NT2/D1 (cell line): ENCODE data around the gene DEDD.
A peak's percentile ranks its signal among the peaks of the same experiment; 100 is the strongest.

Experiments used
- DNase-seq: peaks from one replicate; pipeline ENCODE4 v3.0.0-alpha.2; 2011; ENCODE audit warnings: low read depth, low spot score
- H3K27me3 ChIP-seq: 2 replicates; pipeline ENCODE4 v1.6.0; 2011; ENCODE audit warnings: mild to moderate bottlenecking; ENCODE audit not compliant: insufficient read length, insufficient read depth
- H3K36me3 ChIP-seq: 2 replicates; pipeline ENCODE4 v1.6.1; 2011; ENCODE audit warnings: mild to moderate bottlenecking, low read length, mixed read lengths; ENCODE audit not compliant: insufficient read depth, insufficient read length
- H3K4me1 ChIP-seq: 2 replicates; pipeline ENCODE4 v1.5.1; 2011; ENCODE audit not compliant: insufficient read depth, insufficient read length
- H3K4me3 ChIP-seq: 2 replicates; pipeline ENCODE4 v1.5.1; 2011; ENCODE audit warnings: low read depth; ENCODE audit not compliant: insufficient read length
- H3K9ac ChIP-seq: 2 replicates; pipeline ENCODE4 v1.6.0; 2011; ENCODE audit warnings: low read depth; ENCODE audit not compliant: insufficient read length
- H3K9me3 ChIP-seq: 2 replicates; pipeline ENCODE4 v1.5.1; 2011; ENCODE audit warnings: mild to moderate bottlenecking, low read length; ENCODE audit not compliant: insufficient read depth
- SUZ12 ChIP-seq: IDR thresholded peaks from 2 replicates; pipeline ENCODE4 v1.6.1; 2011; ENCODE audit not compliant: insufficient read length, insufficient read depth; ENCODE audit errors: extremely low read depth
- YY1 ChIP-seq: IDR thresholded peaks from 2 replicates; pipeline ENCODE4 v1.6.1; 2011; ENCODE audit not compliant: insufficient read length, insufficient read depth
- ZNF274 ChIP-seq: IDR thresholded peaks from 2 replicates; pipeline ENCODE4 v1.6.1; 2011; ENCODE audit warnings: mild to moderate bottlenecking, low read depth, low read length

Gene DEDD

DNA sequence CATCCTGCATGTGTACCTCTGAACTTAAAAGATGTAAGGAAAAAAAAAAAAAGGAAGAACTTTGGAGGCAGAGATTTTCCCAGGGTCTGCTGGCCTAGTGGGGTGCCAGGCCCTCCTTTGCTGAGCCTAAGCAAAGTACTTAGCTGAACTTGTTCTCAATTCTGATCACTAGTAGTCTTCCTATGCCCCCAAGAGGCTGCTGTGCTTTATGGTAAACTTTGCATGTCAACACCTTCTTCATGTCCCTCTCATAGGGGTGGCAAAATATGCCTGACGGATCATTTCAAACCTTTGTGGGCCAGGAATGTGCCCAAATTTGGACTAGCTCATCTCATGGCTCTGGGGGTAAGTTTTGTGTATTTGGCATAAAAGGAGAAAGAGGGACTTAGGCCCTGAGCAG is 25.4 kb upstream of the DEDD start:
- TF ChIP-seq SUZ12 (no peak), ZNF274 (no peak)
- H3K9ac ChIP-seq: no peak overlapping the region
- H3K36me3 ChIP-seq: peaks cover 64% of the 10 kb centered on the region
- H3K4me3 ChIP-seq: no peak overlapping the region
- H3K9me3 ChIP-seq: no peaks in the 10 kb centered on the region
- no peaks in the 10 kb centered on the region for H3K27me3 ChIP-seq
- no peak for DNase-seq
- H3K4me1 ChIP-seq: peaks cover 3% of the 10 kb centered on the region

DNA sequence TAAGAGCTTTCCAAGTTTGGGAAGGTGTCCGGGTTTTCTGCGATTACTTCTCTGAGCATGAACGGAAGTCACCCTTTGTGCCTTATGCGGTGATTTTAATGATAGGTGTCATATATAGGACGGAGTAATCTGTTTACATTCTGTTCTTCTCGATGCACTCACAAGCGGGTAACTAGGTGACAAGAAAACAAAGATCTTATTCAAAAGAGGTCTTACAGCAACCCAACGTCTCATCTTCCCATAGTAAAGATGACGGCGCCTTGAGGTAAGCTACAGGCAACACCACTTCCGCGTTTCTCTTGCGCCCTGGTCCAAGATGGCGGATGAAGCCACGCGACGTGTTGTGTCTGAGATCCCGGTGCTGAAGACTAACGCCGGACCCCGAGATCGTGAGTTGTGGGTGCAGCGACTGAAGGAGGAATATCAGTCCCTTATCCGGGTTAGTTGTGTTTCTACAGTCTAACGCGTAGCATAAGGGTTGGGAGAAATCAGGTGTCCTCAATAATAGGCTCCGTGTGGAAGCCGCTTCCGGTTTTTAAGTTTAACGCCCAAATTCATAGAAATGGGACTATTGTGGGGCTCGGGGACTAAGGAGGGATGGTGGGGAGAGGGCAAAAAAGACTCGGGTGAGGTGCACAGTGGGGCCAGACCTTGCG is 21.3 kb upstream of the DEDD start, which contains the start of gene UFC1:
Gene UFC1, plus strand, starts transcription at position 297 of the 656 bp plus-strand sequence. Its CDS starts 20 bp downstream, at position 317.
- Histone ChIP-seq H3K4me1 (peaks cover 2% of the 10 kb centered on the region), H3K9me3 (no peaks in the 10 kb centered on the region), H3K36me3 (peaks cover 36% of the 10 kb centered on the region), H3K9ac (peak within 1 kb of the TSS; percentile 92), H3K27me3 (no peaks in the 10 kb centered on the region), H3K4me3 (peak within 1 kb of the TSS; percentile 75)
- peak; percentile 85 for DNase-seq
- TF ChIP-seq SUZ12 (no peak), YY1 (peak; percentile 100), ZNF274 (no peak)

- Histone ChIP-seq H3K27me3 (no peaks in the 10 kb centered on the region), H3K4me3 (peak overlapping the region; percentile 75), H3K36me3 (peaks cover 30% of the 10 kb centered on the region), H3K9me3 (no peaks in the 10 kb centered on the region), H3K4me1 (peaks cover 2% of the 10 kb centered on the region), H3K9ac (no peak overlapping the region)
- TF ChIP-seq ZNF274 (no peak), YY1 (no peak), SUZ12 (no peak)
- no peak for DNase-seq
Measured at GRCh38 chr1:161153176-161153575, 20.7 kb upstream of the DEDD start.

GRCh38 chr1:161145832-161146231 is 13.4 kb upstream of the DEDD start:
- Histone ChIP-seq H3K9me3 (no peaks in the 10 kb centered on the region), H3K27me3 (no peaks in the 10 kb centered on the region), H3K36me3 (peaks cover 11% of the 10 kb centered on the region), H3K4me1 (peaks cover 4% of the 10 kb centered on the region), H3K9ac (no peak overlapping the region), H3K4me3 (no peak overlapping the region)
- TF ChIP-seq ZNF274 (no peak), SUZ12 (no peak), YY1 (no peak)
- no peak for DNase-seq

DNA sequence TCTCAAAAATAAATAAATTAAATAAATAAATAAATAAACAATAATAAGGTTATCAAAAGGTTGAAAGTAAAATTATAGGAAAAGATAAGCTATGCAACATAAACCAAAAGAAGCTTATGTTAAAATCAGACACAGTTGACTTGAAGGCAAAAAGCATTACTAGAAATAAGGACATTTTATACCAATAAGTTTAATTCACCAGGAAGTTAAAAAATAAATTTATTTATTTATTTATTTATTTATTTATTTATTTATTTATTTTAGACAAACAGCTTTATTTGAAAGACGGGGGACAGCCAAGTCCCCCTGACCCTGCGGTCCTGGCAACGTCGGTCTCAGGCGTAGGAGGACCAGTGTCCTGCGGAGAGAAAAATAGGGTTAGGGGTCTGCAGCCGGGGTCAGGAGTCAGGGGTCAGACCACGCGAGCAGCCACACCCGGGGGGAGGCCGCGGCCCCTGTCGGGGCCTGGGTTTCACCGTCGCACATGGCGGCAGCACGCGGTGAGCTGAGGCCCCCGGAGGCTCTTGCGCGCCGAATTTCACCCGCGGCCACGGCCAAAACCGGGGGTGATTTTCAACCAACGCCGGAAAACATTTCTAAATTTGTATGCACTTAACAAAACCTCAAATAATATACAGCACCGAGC is 8.4 kb upstream of the DEDD start:
- Histone ChIP-seq H3K4me1 (peaks cover 2% of the 10 kb centered on the region), H3K9ac (no peak overlapping the region), H3K9me3 (no peaks in the 10 kb centered on the region), H3K36me3 (peaks cover 46% of the 10 kb centered on the region), H3K4me3 (no peak overlapping the region), H3K27me3 (no peaks in the 10 kb centered on the region)
- DNase-seq: no peak
- no peak for TF ChIP-seq YY1
- TF ChIP-seq ZNF274: no peak
- no peak for TF ChIP-seq SUZ12

GRCh38 chr1:161139766-161140165 is 7.3 kb upstream of the DEDD start:
- Histone ChIP-seq H3K9ac (no peak overlapping the region), H3K4me3 (no peak overlapping the region), H3K27me3 (no peaks in the 10 kb centered on the region)

GRCh38 chr1:161138431-161138830 is 6.0 kb upstream of the DEDD start:
- no peaks in the 10 kb centered on the region for H3K9me3 ChIP-seq
- no peaks in the 10 kb centered on the region for H3K27me3 ChIP-seq
- DNase-seq: no peak
- no peak overlapping the region for H3K9ac ChIP-seq
- H3K4me3 ChIP-seq: no peak overlapping the region
- peaks cover 58% of the 10 kb centered on the region for H3K36me3 ChIP-seq
- peaks cover 2% of the 10 kb centered on the region for H3K4me1 ChIP-seq
- no peak for TF ChIP-seq ZNF274
- TF ChIP-seq SUZ12: no peak
- TF ChIP-seq YY1: no peak

More at GRCh38 chr1:161139766-161140165, 7.3 kb upstream of the DEDD start:
- H3K4me1 ChIP-seq: peaks cover 2% of the 10 kb centered on the region
- TF ChIP-seq SUZ12 (no peak), YY1 (no peak), ZNF274 (no peak)
- no peaks in the 10 kb centered on the region for H3K9me3 ChIP-seq
- H3K36me3 ChIP-seq: peaks cover 57% of the 10 kb centered on the region
- no peak for DNase-seq
